Measurements from ENCODE around the gene LBHD2.
A peak's percentile ranks its signal among the peaks of the same experiment; 100 is the strongest.

The LBHD2 gene

DNA sequence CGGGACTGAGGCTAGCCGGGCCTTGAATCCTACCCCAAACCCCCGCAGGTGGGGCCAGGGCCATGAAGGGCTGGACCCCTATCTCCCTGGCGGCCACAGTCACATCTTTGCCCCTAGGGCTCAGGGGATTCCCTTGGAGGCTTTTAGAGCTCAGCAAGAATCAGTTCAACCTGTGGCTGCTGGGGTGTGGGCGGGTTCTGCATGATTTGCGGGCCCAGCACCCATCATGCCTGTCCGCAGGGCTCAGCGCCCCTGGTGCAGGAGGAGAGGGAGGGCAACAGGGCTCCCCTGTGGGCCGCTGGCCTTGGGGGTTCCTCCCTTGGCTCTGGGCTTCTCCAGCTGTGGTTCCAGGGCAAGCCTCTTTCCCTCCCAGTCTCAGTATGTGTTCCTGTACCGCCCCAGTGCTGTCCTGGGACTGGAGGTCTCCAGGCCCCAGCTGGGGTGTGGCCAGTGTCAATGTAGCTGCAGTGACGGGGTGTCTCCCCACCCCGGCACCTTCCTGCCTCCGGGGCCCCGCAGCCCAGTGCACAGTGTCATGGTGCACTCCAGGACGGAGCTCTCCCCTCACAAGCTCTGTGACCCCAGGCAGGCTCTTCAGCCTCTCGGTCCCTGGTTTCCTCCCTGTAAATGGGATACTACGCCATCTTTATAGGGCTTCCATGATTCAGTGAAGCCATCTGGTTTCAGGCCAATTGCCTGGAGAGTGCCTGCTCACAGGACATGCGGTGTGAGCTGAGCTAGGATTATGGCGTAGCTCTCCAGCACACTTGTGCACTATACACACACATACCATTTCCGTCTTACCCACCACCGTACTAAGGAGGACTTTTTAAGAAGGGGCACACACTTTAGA lies 9.9 kb upstream of the LBHD2 start:
- TF ChIP-seq, protein P1, sequence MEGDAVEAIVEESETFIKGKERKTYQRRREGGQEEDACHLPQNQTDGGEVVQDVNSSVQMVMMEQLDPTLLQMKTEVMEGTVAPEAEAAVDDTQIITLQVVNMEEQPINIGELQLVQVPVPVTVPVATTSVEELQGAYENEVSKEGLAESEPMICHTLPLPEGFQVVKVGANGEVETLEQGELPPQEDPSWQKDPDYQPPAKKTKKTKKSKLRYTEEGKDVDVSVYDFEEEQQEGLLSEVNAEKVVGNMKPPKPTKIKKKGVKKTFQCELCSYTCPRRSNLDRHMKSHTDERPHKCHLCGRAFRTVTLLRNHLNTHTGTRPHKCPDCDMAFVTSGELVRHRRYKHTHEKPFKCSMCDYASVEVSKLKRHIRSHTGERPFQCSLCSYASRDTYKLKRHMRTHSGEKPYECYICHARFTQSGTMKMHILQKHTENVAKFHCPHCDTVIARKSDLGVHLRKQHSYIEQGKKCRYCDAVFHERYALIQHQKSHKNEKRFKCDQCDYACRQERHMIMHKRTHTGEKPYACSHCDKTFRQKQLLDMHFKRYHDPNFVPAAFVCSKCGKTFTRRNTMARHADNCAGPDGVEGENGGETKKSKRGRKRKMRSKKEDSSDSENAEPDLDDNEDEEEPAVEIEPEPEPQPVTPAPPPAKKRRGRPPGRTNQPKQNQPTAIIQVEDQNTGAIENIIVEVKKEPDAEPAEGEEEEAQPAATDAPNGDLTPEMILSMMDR (IDR thresholded peaks at IDR 0.05; ENCODE audit: insufficient read depth, low read depth, low read length, missing control alignments): no peak
- DNase-seq (ENCODE audit: low read depth): no peak

DNA sequence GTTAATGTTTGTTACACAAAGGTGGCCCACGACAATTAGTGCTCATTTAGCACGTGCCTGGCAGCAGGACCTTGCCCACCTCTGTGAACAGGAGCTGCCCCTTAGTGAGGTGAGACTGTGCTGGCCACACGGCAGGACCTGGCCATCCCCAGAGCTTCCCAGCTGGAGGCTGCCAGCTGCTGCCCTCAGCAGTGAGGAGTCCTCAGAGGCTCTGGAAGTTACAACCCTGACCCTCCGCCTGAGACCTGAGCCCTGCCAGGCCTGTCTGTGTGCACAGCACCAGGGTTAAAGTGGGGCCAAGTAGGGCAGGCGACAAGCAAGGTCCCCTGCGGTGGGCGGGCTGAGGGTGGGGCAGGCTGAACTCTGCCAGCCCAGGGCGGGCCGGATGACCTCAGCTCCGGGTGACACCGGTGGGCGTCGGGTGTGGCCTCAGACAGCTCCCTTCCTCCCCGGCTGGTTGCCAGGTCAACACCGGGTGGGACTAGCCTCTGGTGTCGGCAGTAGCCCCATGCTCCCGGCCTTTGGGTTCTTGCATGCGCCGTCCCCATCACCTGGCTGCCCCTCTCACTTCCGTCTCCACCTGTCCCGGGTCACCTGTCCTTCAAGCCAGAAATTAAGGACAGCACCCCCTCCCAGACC lies 9.2 kb upstream of the LBHD2 start:
- TF ChIP-seq, protein P1 (IDR thresholded peaks at IDR 0.05; ENCODE audit: insufficient read depth, low read depth, low read length, missing control alignments): no peak
- H3K4me3 ChIP-seq (ENCODE audit: low read length): peak overlapping the region; percentile 34
- no peak for DNase-seq (ENCODE audit: low read depth)

More for the DNA sequence above, 9.9 kb upstream of the LBHD2 start:
- H3K4me3 ChIP-seq (ENCODE audit: low read length): no peak overlapping the region

DNA sequence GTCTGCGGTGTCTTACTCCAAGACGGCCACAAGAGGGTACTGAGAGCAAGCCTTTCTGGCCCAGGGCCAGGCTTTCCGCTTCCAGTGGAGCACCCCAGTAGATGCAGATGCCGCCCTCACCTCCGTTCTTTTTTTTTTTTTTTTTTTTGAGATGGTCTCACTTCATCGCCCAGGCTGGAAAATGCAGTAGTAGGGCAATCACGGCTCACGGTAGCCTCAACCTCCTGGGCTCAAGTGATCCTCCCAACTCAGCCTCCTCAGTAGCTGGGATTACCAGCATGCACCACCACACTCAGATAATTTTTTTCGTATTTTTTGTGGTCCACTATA lies 5.6 kb upstream of the LBHD2 start:
- DNase-seq (ENCODE audit: low read depth): peak; percentile 85
- TF ChIP-seq, protein P1 (IDR thresholded peaks at IDR 0.05; ENCODE audit: insufficient read depth, low read depth, low read length, missing control alignments): peak; percentile 93
- no peak overlapping the region for H3K4me3 ChIP-seq (ENCODE audit: low read length)

DNA sequence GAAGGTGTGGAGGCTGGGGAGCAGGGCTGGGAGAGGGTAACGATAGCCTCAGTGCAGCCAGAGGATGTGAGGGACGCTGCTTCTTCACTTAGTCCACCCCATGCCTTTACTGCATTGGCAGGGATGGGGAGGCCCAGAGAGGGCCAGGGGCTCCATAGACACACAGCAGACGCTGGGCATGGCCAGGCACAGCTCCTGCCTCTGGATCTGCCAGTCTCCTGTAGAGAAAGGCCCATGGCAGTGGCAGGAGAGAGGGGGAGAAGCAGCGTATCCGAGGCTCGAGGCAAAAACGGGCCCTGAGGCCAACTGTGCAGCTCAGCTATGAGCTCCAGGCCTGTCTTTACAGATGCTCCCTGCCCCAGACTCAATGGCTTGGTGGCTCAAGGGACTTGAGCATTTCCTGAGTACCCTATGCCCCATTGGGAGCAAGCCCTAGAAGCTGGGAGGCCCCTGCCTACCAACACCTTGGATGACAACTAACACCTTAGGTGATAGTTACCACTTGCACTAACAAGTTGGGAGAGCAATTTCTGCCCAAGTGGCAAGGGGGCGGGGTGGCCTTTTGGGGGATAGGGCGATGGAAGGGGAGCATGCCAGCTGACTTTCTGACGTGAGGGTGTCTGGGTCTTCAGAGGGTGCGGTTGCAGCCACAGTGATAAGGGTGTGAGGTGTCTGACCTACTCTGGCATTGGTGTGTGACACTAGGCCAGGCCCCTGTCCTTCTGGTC lies 5.0 kb upstream of the LBHD2 start:
- TF ChIP-seq, protein P1 (IDR thresholded peaks at IDR 0.05; ENCODE audit: insufficient read depth, low read depth, low read length, missing control alignments): no peak

DNA sequence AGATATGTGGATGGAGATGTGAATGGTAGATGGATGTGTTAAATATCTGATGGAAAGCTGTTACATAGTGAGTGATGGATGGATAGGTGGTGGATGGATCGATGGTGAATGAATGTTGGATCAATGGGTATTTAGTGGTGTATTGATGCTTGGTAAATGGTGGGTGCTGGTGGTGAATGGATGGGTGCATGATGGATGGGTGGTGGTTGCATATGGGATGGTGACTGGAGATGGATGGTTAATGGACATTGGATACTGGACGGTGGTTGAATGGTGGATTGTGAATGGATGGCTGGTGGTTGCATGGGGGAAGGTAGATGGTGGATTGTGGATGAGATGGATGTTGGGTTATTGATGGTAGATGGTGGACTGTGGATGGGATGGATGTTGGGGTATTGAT lies 2.1 kb upstream of the LBHD2 start:
- no peak for DNase-seq (ENCODE audit: low read depth)
- TF ChIP-seq, protein P1 (IDR thresholded peaks at IDR 0.05; ENCODE audit: insufficient read depth, low read depth, low read length, missing control alignments): no peak
- H3K4me3 ChIP-seq (ENCODE audit: low read length): no peak overlapping the region

More for the DNA sequence above, 5.0 kb upstream of the LBHD2 start:
- DNase-seq (ENCODE audit: low read depth): no peak
- no peak overlapping the region for H3K4me3 ChIP-seq (ENCODE audit: low read length)

DNA sequence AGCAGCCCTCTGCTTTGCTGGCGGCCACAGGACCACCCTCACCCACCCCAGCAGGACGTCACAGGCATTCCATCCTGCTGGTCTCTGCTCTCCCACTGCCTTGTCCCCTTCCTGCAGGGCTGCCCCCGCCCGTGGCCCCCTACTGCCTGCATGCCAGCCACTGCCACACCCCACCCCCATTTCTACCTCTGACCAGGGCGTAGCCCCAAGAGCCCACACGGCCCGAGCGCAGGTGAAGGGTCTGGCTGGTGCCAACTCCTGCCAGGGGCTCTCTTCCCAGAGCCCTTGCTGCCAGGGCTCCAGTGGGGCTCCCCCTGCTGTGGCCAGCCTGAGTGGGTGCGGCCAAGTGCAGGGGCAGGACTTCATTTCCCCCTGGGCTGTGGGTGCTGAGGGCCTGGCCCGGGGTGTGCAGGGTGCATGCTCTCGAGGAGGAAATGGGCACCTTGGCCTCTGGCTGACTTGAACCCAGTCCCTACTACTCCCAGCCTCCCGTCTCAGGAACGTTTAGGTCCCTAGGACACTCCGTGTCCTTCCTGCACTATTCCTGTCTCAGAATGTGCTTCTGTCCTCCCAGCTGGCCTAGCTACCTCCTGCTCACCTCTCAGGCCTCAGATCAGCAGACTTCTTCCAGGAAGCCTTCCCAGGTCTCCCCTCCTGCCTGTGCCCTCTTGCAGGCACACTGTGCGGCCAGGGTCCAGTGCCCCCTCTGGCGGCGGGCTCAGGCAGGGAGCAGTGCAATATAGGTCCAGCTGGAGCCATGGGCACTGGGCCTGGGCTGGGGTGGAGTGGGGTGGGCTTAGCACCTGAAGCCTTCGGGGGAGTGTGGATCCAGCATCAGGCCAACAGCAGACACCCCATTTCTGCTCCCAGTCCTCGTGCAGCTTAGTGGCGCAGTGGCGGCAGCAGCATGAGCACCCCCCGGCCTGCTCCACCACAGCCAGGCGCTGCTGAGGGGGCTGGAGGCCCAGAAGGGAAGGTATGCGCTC lies 1.4 kb downstream of the LBHD2 start:
- TF ChIP-seq, protein P1 (IDR thresholded peaks at IDR 0.05; ENCODE audit: insufficient read depth, low read depth, low read length, missing control alignments): no peak
- no peak overlapping the region for H3K4me3 ChIP-seq (ENCODE audit: low read length)
- no peak for DNase-seq (ENCODE audit: low read depth)
